Ascending aorta (tissue), 2 donors: Measurements from ENCODE around the gene PIR. TPM values are rescaled to one million over a fixed set of nuclear protein-coding genes. Genes with fewer than 3 reads are reported as not detected.

ENCODE experiments used
- DNase-seq, 2 donors: peaks; one replicate each; pipeline ENCODE4 v3.0.0-alpha.2; 2019; ENCODE audit warnings: low spot score in 2 of 2
- H3K27ac ChIP-seq, 2 donors: fragments of 200-600 bp; sonication (generic); one replicate each; pipeline ENCODE4 v1.5.1; 2016 to 2017; ENCODE audit warnings: mild to moderate bottlenecking in 1 of 2
- H3K27me3 ChIP-seq: fragments of 200-600 bp; sonication (generic); one replicate; pipeline ENCODE4 v1.5.1; 2017
- H3K36me3 ChIP-seq, 2 donors: fragments of 200-600 bp; sonication (generic); one replicate each; pipeline ENCODE4 v1.5.1; 2016
- H3K4me1 ChIP-seq, 2 donors: fragments of 200-600 bp; sonication (generic); one replicate each; pipeline ENCODE4 v1.5.1; 2016 to 2017; ENCODE audit warnings: mild to moderate bottlenecking in 1 of 2
- H3K4me3 ChIP-seq, 2 donors: fragments of 200-600 bp; sonication (generic); one replicate each; pipeline ENCODE4 v1.5.1; 2016 to 2017; ENCODE audit warnings: mild to moderate bottlenecking in 1 of 2
- H3K9me3 ChIP-seq, 2 donors: fragments of 200-600 bp; sonication (generic); one replicate each; pipeline ENCODE4 v1.5.1; 2016
- intact Hi-C: fragments of 100-400 bp; cut with DNase I; formaldehyde crosslinking; loops from one replicate; pipeline ENCODE4 v1.15.1; 2023
- total RNA-seq: library from RNA; depleted of rRNA; stranded (reverse); fragments of >200 nt; gene quantifications from one replicate; pipeline ENCODE4 v1.1.0, GENCODE V29; 2016
- TF ChIP-seq, protein P1 (sequence below), 3 experiments: fragments of 200-600 bp in 2 of 3; fragments of 450-650 bp in 1 of 3; sonication (generic) in 2 of 3; IDR thresholded peaks; one replicate each; pipeline ENCODE4 v1.5.1; 2016 to 2019; ENCODE audit warnings: antibody characterized with exemption in 3 of 3, mild to moderate bottlenecking in 1 of 3, moderate library complexity in 1 of 3

Gene PIR
- total RNA-seq, 1 donor from 2014 or later: 14.6 TPM

GRCh38 chrX:15349046-15349445 lies 144.1 kb downstream of the PIR start:
- Histone ChIP-seq H3K9me3 (no peaks in the 10 kb centered on the region), H3K27me3 (no peaks in the 10 kb centered on the region), H3K4me1 (no peaks in the 10 kb centered on the region), H3K27ac (no peak overlapping the region), H3K4me3 (no peak overlapping the region), H3K36me3 (peaks cover 0 to 3% of the 10 kb centered on the region in 2 donors)
- TF ChIP-seq, protein P1, sequence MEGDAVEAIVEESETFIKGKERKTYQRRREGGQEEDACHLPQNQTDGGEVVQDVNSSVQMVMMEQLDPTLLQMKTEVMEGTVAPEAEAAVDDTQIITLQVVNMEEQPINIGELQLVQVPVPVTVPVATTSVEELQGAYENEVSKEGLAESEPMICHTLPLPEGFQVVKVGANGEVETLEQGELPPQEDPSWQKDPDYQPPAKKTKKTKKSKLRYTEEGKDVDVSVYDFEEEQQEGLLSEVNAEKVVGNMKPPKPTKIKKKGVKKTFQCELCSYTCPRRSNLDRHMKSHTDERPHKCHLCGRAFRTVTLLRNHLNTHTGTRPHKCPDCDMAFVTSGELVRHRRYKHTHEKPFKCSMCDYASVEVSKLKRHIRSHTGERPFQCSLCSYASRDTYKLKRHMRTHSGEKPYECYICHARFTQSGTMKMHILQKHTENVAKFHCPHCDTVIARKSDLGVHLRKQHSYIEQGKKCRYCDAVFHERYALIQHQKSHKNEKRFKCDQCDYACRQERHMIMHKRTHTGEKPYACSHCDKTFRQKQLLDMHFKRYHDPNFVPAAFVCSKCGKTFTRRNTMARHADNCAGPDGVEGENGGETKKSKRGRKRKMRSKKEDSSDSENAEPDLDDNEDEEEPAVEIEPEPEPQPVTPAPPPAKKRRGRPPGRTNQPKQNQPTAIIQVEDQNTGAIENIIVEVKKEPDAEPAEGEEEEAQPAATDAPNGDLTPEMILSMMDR (IDR thresholded peaks at IDR 0.05): peak in 2 of 3 experiments; percentile 20 to 57
- DNase-seq: no peak
- intact Hi-C loops: loop anchor here (2.0 kb wide), 2 partner anchors 120 to 216 kb away; no protein-coding TSS in a partner anchor

DNA sequence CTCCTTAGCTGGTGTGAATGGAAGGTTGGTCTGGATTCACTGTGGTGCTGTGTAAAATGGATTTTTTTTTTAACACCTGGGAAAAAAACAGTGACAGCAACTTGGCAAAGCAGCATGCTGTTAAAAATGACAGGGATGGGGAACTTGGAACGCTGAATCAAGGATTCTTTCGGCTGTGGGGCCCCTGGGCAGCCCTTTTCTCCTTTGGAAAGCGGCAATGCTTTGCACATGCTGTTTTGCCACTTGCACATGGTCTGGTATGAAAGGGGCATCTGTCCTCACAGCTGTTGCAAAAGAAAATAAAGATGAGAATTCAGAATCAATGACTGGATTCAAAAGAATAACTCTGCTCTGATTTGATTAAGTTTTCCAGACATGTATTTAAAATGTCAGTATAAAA lies 147.2 kb downstream of the PIR start:
- H3K4me3 ChIP-seq: no peak overlapping the region
- H3K27me3 ChIP-seq: no peaks in the 10 kb centered on the region
- H3K9me3 ChIP-seq: no peaks in the 10 kb centered on the region
- H3K4me1 ChIP-seq: no peaks in the 10 kb centered on the region
- no peak overlapping the region for H3K27ac ChIP-seq
- TF ChIP-seq, protein P1 (IDR thresholded peaks at IDR 0.05): no peak
- H3K36me3 ChIP-seq: peaks cover 0 to 3% of the 10 kb centered on the region in 2 donors
- no peak for DNase-seq
- intact Hi-C loops: no loop called here

DNA sequence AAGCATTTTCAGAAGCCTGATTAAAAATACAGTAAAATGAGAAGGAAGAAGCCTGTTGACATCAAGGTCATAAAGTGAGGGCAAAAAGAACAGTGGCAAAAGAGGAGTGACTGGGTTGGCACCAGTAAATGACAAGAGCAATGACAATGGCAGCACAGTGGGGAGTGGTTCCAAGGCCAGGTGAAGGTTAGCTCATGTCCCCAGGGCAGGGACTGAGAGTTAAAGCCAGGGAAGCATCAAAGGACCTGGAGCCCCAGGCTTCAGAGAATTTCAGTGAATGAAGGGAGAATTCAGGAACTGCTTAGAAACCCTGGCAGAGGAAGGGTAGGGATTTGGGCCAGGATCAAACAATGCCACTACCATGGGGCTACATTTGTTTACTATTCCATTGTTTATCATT lies 149.0 kb downstream of the PIR start:
- no peaks in the 10 kb centered on the region for H3K4me1 ChIP-seq
- no peaks in the 10 kb centered on the region for H3K27me3 ChIP-seq
- TF ChIP-seq, protein P1 (IDR thresholded peaks at IDR 0.05): no peak
- H3K4me3 ChIP-seq: no peak overlapping the region
- H3K27ac ChIP-seq: no peak overlapping the region
- intact Hi-C loops: no loop called here
- no peak for DNase-seq
- H3K9me3 ChIP-seq: no peaks in the 10 kb centered on the region
- peaks cover 0 to 3% of the 10 kb centered on the region in 2 donors for H3K36me3 ChIP-seq

DNA sequence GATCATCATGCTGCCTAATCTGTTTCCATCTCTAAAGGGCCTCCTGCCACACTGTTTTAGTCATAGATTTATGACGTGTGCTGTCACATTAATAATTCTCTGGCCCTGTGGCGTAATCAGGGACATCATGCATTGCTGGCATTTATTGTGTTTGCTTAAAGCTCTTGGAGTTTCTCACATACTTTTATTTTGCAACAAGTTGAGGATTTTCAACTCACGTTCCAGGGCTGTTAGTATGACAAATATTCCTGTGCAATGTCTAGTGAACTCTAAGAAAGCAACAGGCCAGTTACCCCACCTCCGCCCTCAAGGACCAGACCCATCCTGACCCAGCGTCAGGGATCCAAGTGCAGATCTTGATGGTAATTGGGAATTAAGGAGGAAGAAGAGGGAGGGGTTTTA lies 150.1 kb downstream of the PIR start:
- H3K4me3 ChIP-seq: no peak overlapping the region
- H3K36me3 ChIP-seq: peaks cover 0 to 3% of the 10 kb centered on the region in 2 donors
- DNase-seq: no peak
- TF ChIP-seq, protein P1 (IDR thresholded peaks at IDR 0.05): no peak
- H3K27me3 ChIP-seq: no peaks in the 10 kb centered on the region
- no peaks in the 10 kb centered on the region for H3K9me3 ChIP-seq
- H3K4me1 ChIP-seq: no peaks in the 10 kb centered on the region
- intact Hi-C loops: no loop called here
- no peak overlapping the region for H3K27ac ChIP-seq

GRCh38 chrX:15340867-15341266 lies 152.3 kb downstream of the PIR start:
- TF ChIP-seq, protein P1 (IDR thresholded peaks at IDR 0.05): no peak
- H3K4me1 ChIP-seq: no peaks in the 10 kb centered on the region
- H3K9me3 ChIP-seq: no peaks in the 10 kb centered on the region
- H3K27ac ChIP-seq: no peak overlapping the region
- intact Hi-C loops: no loop called here
- DNase-seq: no peak
- H3K36me3 ChIP-seq: no peaks in the 10 kb centered on the region
- H3K27me3 ChIP-seq: no peaks in the 10 kb centered on the region
- H3K4me3 ChIP-seq: no peak overlapping the region

- intact Hi-C loops: loop anchor here (10.0 kb wide), 1 partner anchor 339 kb away; no protein-coding TSS in a partner anchor
- H3K9me3 ChIP-seq: no peaks in the 10 kb centered on the region
- peak overlapping the region; percentile 15 to 19 for H3K27ac ChIP-seq
- DNase-seq: peak in 1 of 2 donors; percentile 69
- no peaks in the 10 kb centered on the region for H3K4me1 ChIP-seq
- TF ChIP-seq, protein P1 (IDR thresholded peaks at IDR 0.05): no peak
- H3K27me3 ChIP-seq: no peaks in the 10 kb centered on the region
- H3K4me3 ChIP-seq: peak overlapping the region; percentile 31 to 54
- H3K36me3 ChIP-seq: peaks cover 0 to 3% of the 10 kb centered on the region in 2 donors
These were observed 157.1 kb downstream of the PIR start for GRCh38 chrX:15336023-15336413.
